ENCODE data around the gene URB1. TPM values are rescaled to one million over a fixed set of nuclear protein-coding genes. Genes with fewer than 3 reads are reported as not detected.

Gene URB1
- total and polyA plus RNA-seq, 7 experiments from 2014 or later: 1.8 to 20.6 (median 15.3) TPM

DNA sequence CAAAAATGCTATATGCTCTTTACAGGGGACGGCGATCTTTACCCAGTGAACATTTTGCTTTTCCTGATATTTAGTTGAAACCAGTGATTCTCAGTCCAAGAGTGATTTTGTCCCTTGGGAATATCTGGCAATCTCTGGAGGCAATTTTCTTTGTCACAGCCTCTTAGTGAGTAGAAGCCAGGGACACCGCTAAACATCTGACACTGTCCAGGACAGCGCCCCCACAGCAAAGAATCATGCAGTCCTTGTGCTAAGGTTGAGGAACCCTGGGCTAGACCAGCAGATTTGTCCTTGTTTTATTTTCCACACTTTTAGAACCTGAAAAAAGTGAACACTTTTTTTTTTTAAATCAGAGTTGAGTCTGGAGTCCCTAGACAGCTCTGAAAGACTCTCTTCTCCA is 32.8 kb upstream of the URB1 start:
- intact Hi-C loops (cut with micrococcal nuclease): no loop called here
- no peak overlapping the region for H3K4me3 Mint-ChIP-seq
- DNase-seq (no peak), ATAC-seq (no peak)
- Histone ChIP-seq H3K27ac (ENCODE audit: low read depth, low read length) (no peak overlapping the region), H3K36me3 (ENCODE audit: control insufficient read depth in 2 of 3, insufficient read depth in 3 of 3, low read length in 3 of 3) (no peaks in the 10 kb centered on the region), H3K27me3 (ENCODE audit: control insufficient read depth in 2 of 2, insufficient read depth in 2 of 2, low read length in 2 of 2) (no peaks in the 10 kb centered on the region), H3K4me3 (ENCODE audit: low read length) (no peak overlapping the region), H3K4me1 (ENCODE audit: control insufficient read depth in 2 of 2, insufficient read depth in 2 of 2, low read length in 2 of 2) (no peaks in the 10 kb centered on the region), H3K9me3 (ENCODE audit: control insufficient read depth in 2 of 3, low read length in 3 of 3) (no peaks in the 10 kb centered on the region)
- H3K4me1 Mint-ChIP-seq: peaks cover 0 to 3% (median 0%) of the 10 kb centered on the region in 7 donors
- no peak overlapping the region for H3K27ac Mint-ChIP-seq
- ChIA-PET POLR2A (no interaction called here), CTCF (no interaction called here)
- peaks cover 0 to 10% (median 3%) of the 10 kb centered on the region in 11 donors for H3K9me3 Mint-ChIP-seq
- H3K36me3 Mint-ChIP-seq: peaks cover 0 to 17% (median 13%) of the 10 kb centered on the region in 5 donors
- no peaks in the 10 kb centered on the region for H3K27me3 Mint-ChIP-seq

DNA sequence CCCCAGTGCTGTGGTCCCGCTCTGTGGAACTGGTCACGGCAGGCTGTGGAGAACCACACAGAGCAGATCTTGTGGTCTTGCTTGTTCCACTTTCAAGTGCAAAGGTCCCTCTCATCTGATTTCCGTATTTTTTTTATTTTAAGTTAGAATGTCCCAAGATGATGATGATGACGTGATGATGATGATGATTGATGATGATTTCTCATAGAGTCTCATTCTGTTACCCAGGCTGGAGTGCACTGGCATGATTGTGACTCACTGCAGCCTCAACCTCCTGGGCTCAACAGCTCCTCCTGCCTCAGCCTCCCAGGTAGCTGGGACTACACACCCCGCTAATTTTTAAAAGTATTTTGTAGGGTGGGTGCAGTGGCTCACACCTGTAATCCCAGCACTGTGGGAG is 31.9 kb upstream of the URB1 start:
- peaks cover 0 to 13% (median 8%) of the 10 kb centered on the region in 5 donors for H3K36me3 Mint-ChIP-seq
- H3K27ac Mint-ChIP-seq: no peak overlapping the region
- H3K27me3 Mint-ChIP-seq: no peaks in the 10 kb centered on the region
- DNase-seq: no peak
- ChIA-PET CTCF (no interaction called here), POLR2A (no interaction called here)
- H3K9me3 Mint-ChIP-seq: peaks cover 0 to 5% (median 2%) of the 10 kb centered on the region in 11 donors
- no peaks in the 10 kb centered on the region for H3K4me1 ChIP-seq (ENCODE audit: control insufficient read depth in 2 of 2, insufficient read depth in 2 of 2, low read length in 2 of 2)
- no peak overlapping the region for H3K4me3 Mint-ChIP-seq
- H3K9me3 ChIP-seq (ENCODE audit: control insufficient read depth in 2 of 3, low read length in 3 of 3): no peaks in the 10 kb centered on the region
- H3K27me3 ChIP-seq (ENCODE audit: control insufficient read depth in 2 of 2, insufficient read depth in 2 of 2, low read length in 2 of 2): no peaks in the 10 kb centered on the region
- ATAC-seq: no peak
- peaks cover 0 to 3% (median 0%) of the 10 kb centered on the region in 7 donors for H3K4me1 Mint-ChIP-seq
- no peak overlapping the region for H3K27ac ChIP-seq (ENCODE audit: low read depth, low read length)
- intact Hi-C loops (cut with micrococcal nuclease): no loop called here
- H3K4me3 ChIP-seq (ENCODE audit: low read length): no peak overlapping the region
- H3K36me3 ChIP-seq (ENCODE audit: control insufficient read depth in 2 of 3, insufficient read depth in 3 of 3, low read length in 3 of 3): no peaks in the 10 kb centered on the region

DNA sequence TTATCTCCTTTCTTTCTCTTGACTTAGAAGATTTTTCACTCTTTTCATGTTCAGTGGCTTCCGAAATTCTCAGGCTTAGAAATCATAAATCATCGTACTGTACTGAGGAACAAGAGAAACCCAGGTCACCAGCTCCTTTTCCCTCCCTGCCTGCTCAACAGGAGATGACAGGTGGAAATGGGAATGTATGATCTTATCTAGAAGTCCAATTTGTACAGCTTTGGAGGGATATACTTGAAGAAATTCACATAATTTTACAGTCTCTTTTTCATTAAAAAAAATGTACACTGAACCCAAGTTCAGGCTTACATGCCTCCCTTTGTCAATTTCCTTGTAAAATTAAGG is 31.4 kb upstream of the URB1 start:
- intact Hi-C loops (cut with micrococcal nuclease): no loop called here

DNA sequence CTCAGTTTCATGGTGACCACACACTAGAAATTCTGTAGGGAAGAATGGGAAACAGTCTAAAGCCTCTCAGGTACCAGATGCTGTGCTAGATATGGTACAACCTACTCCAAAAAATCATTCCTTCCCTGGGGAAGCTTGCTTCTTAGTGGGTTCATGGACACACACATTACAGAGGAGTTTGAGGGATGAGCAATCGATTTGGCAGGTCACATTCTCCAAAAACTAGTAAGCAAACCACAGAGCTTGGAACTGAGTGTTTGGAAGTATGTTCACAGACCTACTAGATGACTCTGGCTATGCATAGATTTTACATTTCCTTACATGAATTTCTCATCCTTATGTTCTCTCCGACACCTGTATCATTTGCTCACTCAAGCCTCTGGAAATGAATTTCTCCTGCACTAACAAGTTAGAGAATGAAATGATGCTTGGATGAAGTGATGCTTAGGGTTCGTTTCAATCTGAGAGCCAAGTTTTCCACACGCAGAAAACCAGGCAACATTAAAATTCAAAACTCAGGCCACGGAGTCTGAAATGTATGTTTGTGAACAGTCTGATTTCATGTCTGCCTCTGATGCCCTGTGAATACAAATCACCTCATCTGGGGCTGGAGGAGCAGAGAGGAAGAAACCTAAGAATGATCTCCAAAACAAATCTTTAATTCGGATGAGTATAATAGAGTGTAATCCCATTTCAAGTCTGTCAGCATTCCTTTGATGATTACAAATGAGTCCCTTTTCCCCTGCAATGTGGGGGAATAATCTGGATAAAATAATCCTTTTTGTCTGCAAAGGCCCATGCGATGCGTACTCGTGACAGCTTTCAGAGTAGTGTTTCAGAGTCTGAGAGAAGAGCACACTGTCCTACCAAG is 30.7 kb upstream of the URB1 start:
- Histone ChIP-seq H3K27ac (ENCODE audit: low read depth, low read length) (no peak overlapping the region), H3K36me3 (ENCODE audit: control insufficient read depth in 2 of 3, insufficient read depth in 3 of 3, low read length in 3 of 3) (no peaks in the 10 kb centered on the region), H3K9me3 (ENCODE audit: control insufficient read depth in 2 of 3, low read length in 3 of 3) (no peaks in the 10 kb centered on the region), H3K27me3 (ENCODE audit: control insufficient read depth in 2 of 2, insufficient read depth in 2 of 2, low read length in 2 of 2) (no peaks in the 10 kb centered on the region), H3K4me3 (ENCODE audit: low read length) (no peak overlapping the region), H3K4me1 (ENCODE audit: control insufficient read depth in 2 of 2, insufficient read depth in 2 of 2, low read length in 2 of 2) (no peaks in the 10 kb centered on the region)
- Mint-ChIP-seq H3K4me1 (peaks cover 0 to 3% (median 0%) of the 10 kb centered on the region in 7 donors), H3K9me3 (peaks cover 0 to 5% (median 2%) of the 10 kb centered on the region in 11 donors), H3K27me3 (no peaks in the 10 kb centered on the region), H3K4me3 (no peak overlapping the region), H3K27ac (peak overlapping the region in 1 of 9 donors; percentile 57), H3K36me3 (peaks cover 0 to 11% (median 8%) of the 10 kb centered on the region in 5 donors)
- intact Hi-C loops (cut with micrococcal nuclease): no loop called here
- DNase-seq (no peak), ATAC-seq (no peak)
- ChIA-PET CTCF (no interaction called here), POLR2A (no interaction called here)

More for the DNA sequence above, 31.4 kb upstream of the URB1 start:
- Mint-ChIP-seq H3K27ac (no peak overlapping the region), H3K4me1 (peaks cover 0 to 3% (median 0%) of the 10 kb centered on the region in 7 donors), H3K9me3 (peaks cover 0 to 5% (median 2%) of the 10 kb centered on the region in 11 donors), H3K36me3 (peaks cover 0 to 13% (median 8%) of the 10 kb centered on the region in 5 donors), H3K4me3 (no peak overlapping the region), H3K27me3 (no peaks in the 10 kb centered on the region)
- POLR2A ChIA-PET: no interaction called here
- no peak for ATAC-seq
- H3K36me3 ChIP-seq (ENCODE audit: control insufficient read depth in 2 of 3, insufficient read depth in 3 of 3, low read length in 3 of 3): no peaks in the 10 kb centered on the region
- no peaks in the 10 kb centered on the region for H3K9me3 ChIP-seq (ENCODE audit: control insufficient read depth in 2 of 3, low read length in 3 of 3)
- H3K27me3 ChIP-seq (ENCODE audit: control insufficient read depth in 2 of 2, insufficient read depth in 2 of 2, low read length in 2 of 2): no peaks in the 10 kb centered on the region
- DNase-seq: no peak
- H3K4me3 ChIP-seq (ENCODE audit: low read length): no peak overlapping the region
- no peaks in the 10 kb centered on the region for H3K4me1 ChIP-seq (ENCODE audit: control insufficient read depth in 2 of 2, insufficient read depth in 2 of 2, low read length in 2 of 2)
- CTCF ChIA-PET: no interaction called here
- H3K27ac ChIP-seq (ENCODE audit: low read depth, low read length): no peak overlapping the region

DNA sequence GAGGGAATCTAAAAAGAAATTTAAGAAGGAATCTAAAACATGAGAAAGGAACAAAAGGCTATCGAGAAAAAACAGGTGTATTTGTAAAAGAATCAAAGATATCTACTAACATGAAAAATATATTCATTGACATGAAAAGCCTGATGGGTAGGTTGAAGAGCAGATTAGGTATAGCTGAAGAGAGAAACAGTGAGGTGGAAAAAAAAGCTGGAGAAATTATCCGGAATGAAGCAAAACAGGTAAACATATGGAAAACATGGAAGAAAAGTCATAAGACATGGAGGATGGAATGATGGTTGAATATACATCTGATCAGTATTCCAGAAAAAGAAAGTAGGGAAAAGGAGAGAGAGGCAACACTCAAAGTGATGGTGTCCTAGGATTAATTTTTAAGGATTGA is 29.3 kb upstream of the URB1 start:
- Mint-ChIP-seq H3K4me3 (no peak overlapping the region), H3K27ac (no peak overlapping the region), H3K36me3 (peaks cover 0 to 18% (median 8%) of the 10 kb centered on the region in 5 donors), H3K9me3 (peaks cover 0 to 5% (median 2%) of the 10 kb centered on the region in 11 donors), H3K27me3 (no peaks in the 10 kb centered on the region), H3K4me1 (peaks cover 0 to 5% (median 0%) of the 10 kb centered on the region in 7 donors)
- intact Hi-C loops (cut with micrococcal nuclease): no loop called here
- Histone ChIP-seq H3K27ac (ENCODE audit: low read depth, low read length) (no peak overlapping the region), H3K4me3 (ENCODE audit: low read length) (no peak overlapping the region), H3K27me3 (ENCODE audit: control insufficient read depth in 2 of 2, insufficient read depth in 2 of 2, low read length in 2 of 2) (no peaks in the 10 kb centered on the region), H3K36me3 (ENCODE audit: control insufficient read depth in 2 of 3, insufficient read depth in 3 of 3, low read length in 3 of 3) (no peaks in the 10 kb centered on the region), H3K9me3 (ENCODE audit: control insufficient read depth in 2 of 3, low read length in 3 of 3) (no peaks in the 10 kb centered on the region), H3K4me1 (ENCODE audit: control insufficient read depth in 2 of 2, insufficient read depth in 2 of 2, low read length in 2 of 2) (no peaks in the 10 kb centered on the region)
- ATAC-seq (no peak), DNase-seq (no peak)
- ChIA-PET CTCF (no interaction called here), POLR2A (no interaction called here)

DNA sequence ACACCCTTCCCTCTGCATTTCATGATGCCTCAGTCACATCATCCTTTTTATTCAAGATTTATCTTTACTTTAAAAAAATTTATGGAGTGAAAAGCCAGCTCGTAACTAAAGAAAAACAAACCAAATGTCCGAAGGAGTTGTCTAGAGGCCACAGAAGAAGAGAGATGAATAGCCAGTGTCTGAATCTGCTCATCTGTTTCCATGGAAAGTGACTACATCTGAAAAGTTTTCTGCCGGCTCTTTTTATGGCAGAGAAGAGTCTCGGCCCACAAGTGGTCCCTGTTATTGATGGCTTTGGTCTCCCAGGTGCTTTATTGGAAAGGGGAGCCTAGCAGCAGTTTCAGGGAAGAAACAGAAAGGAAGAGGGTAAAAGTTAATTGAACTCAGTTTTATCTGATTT is 25.3 kb upstream of the URB1 start:
- ATAC-seq: no peak
- Mint-ChIP-seq H3K4me3 (no peak overlapping the region), H3K9me3 (peaks cover 0 to 5% (median 2%) of the 10 kb centered on the region in 11 donors), H3K36me3 (peaks cover 0 to 15% (median 6%) of the 10 kb centered on the region in 5 donors), H3K27me3 (peaks cover 0 to 4% (median 0%) of the 10 kb centered on the region in 5 donors), H3K4me1 (peaks cover 10 to 28% (median 18%) of the 10 kb centered on the region in 7 donors), H3K27ac (no peak overlapping the region)
- Histone ChIP-seq H3K27me3 (ENCODE audit: control insufficient read depth in 2 of 2, insufficient read depth in 2 of 2, low read length in 2 of 2) (no peaks in the 10 kb centered on the region), H3K36me3 (ENCODE audit: control insufficient read depth in 2 of 3, insufficient read depth in 3 of 3, low read length in 3 of 3) (no peaks in the 10 kb centered on the region), H3K4me1 (ENCODE audit: control insufficient read depth in 2 of 2, insufficient read depth in 2 of 2, low read length in 2 of 2) (peaks cover 4 to 18% of the 10 kb centered on the region in 2 donors), H3K4me3 (ENCODE audit: low read length) (no peak overlapping the region), H3K27ac (ENCODE audit: low read depth, low read length) (no peak overlapping the region), H3K9me3 (ENCODE audit: control insufficient read depth in 2 of 3, low read length in 3 of 3) (no peaks in the 10 kb centered on the region)
- intact Hi-C loops (cut with micrococcal nuclease): loop anchor here in 1 of 2 donors (10.0 kb wide), 2 partner anchors 47 to 407 kb away; no protein-coding TSS in a partner anchor
- no peak for DNase-seq
- ChIA-PET POLR2A (no interaction called here), CTCF (no interaction called here)
